ENCODE measurements around the gene ZNF497. TPM values are rescaled to one million over a fixed set of nuclear protein-coding genes. Genes with fewer than 3 reads are reported as not detected.
A peak's percentile ranks its signal among the peaks of the same experiment; 100 is the strongest.

Gene ZNF497
- total and polyA plus RNA-seq, 4 donors: 0.60 to 4.4 (median 1.3) TPM

DNA sequence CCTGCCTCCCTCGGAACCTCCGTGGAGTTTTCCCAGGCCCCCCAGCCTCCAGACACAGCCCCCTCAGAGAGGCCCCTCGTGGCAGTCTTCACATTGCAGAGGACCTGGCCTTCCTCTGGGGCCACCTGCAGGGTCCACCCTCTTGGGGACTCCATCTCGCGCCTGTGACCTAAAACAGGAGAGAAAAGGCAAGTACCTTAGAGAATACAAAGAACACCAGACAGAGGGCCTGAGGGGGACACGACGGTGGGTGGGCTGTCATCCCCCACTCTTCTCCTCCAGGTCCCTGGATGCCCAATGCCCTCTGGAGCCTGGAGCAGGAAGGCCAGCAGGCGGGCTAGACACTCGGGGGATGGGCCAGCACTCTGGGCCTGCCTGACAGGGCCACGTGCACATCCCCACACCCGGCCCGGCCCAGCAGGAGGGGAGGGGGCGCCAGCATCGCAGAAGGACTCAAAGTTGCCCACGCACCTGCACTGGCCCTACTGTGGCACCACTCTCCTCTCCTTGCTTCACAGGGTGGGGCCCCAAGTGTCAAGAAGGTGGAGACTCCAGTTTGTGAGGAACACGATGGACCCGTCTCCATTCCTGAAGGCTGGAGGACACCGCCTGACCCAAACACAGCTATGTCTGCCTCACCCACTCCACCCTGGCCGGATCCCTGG lies 4.9 kb downstream of the ZNF497 start (continued):
- no peak for TF ChIP-seq TAF1 (conservative IDR thresholded peaks at IDR 0.05)
- no peak for TF ChIP-seq HNF4A (conservative IDR thresholded peaks at IDR 0.05)
- no peak for TF ChIP-seq MAX (IDR thresholded peaks at IDR 0.05)
- TF ChIP-seq SP1 (IDR thresholded peaks at IDR 0.05): no peak
- TF ChIP-seq RAD21 (IDR thresholded peaks at IDR 0.05): no peak
- TF ChIP-seq GABPA (IDR thresholded peaks at IDR 0.05 in 1 of 2, conservative IDR thresholded peaks at IDR 0.05 in 1 of 2): no peak
- no peak for TF ChIP-seq FOXA1 (IDR thresholded peaks at IDR 0.05)
- no peak for TF ChIP-seq EGR1 (IDR thresholded peaks at IDR 0.05; ENCODE audit: low read depth in 2 of 2)
- no peak for TF ChIP-seq HNF4G (IDR thresholded peaks at IDR 0.05)
- TF ChIP-seq YY1 (IDR thresholded peaks at IDR 0.05): no peak

DNA sequence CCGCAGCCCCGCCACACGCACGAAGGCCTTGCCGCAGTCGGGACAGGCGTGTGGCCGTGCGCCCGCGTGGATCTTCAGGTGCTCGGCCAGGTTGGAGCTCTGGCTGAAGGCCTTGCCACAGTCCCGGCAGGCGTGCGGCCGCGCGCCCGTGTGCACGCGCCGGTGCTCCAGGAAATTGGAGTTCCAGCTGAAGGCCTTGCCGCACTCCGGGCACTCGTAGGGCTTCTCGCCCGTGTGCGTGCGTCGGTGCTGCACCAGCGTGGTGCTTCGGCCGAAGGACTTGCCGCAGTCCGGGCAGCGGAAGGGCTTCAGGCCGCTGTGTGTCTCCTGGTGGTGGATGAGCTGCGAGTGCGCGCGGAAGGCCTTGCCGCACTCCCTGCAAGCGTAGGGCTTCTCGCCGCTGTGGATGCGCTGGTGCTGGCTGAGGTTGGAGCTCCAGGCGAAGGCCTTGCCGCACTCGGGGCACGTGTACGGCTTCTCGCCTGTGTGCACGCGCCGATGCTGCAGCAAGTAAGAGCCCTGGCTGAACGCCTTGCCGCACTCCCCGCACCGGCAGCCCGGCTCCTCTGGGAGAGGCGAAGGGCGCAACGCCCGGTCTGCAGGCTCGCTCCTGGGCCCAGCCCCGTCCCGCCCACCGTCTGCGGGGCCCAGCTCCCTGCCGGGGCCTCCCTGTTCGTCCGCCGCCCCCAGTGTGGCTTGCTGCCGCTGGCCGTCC lies 5.6 kb downstream of the ZNF497 start:
- Histone ChIP-seq H3K9ac (ENCODE audit: low read depth in 1 of 2, low read length in 2 of 2) (no peak overlapping the region), H3K27ac (ENCODE audit: low read depth in 1 of 2, low read length in 2 of 2) (no peak overlapping the region), H3K4me3 (ENCODE audit: low read depth in 1 of 3, low read length in 3 of 3) (peak overlapping the region in 1 of 3 donors; percentile 13), H3K9me3 (ENCODE audit: control insufficient read depth in 4 of 4, low read length in 3 of 4) (no peaks in the 10 kb centered on the region), H3K27me3 (ENCODE audit: control insufficient read depth in 4 of 4, insufficient read depth in 4 of 4, low read length in 3 of 4) (no peaks in the 10 kb centered on the region), H3K36me3 (ENCODE audit: control insufficient read depth in 4 of 4, insufficient read depth in 3 of 4, low read depth in 1 of 4, low read length in 3 of 4) (no peaks in the 10 kb centered on the region), H3K4me1 (ENCODE audit: control insufficient read depth in 4 of 4, insufficient read depth in 4 of 4, low read length in 3 of 4) (peaks cover 20 to 54% (median 40%) of the 10 kb centered on the region in 4 donors)
- TF ChIP-seq, protein P1, sequence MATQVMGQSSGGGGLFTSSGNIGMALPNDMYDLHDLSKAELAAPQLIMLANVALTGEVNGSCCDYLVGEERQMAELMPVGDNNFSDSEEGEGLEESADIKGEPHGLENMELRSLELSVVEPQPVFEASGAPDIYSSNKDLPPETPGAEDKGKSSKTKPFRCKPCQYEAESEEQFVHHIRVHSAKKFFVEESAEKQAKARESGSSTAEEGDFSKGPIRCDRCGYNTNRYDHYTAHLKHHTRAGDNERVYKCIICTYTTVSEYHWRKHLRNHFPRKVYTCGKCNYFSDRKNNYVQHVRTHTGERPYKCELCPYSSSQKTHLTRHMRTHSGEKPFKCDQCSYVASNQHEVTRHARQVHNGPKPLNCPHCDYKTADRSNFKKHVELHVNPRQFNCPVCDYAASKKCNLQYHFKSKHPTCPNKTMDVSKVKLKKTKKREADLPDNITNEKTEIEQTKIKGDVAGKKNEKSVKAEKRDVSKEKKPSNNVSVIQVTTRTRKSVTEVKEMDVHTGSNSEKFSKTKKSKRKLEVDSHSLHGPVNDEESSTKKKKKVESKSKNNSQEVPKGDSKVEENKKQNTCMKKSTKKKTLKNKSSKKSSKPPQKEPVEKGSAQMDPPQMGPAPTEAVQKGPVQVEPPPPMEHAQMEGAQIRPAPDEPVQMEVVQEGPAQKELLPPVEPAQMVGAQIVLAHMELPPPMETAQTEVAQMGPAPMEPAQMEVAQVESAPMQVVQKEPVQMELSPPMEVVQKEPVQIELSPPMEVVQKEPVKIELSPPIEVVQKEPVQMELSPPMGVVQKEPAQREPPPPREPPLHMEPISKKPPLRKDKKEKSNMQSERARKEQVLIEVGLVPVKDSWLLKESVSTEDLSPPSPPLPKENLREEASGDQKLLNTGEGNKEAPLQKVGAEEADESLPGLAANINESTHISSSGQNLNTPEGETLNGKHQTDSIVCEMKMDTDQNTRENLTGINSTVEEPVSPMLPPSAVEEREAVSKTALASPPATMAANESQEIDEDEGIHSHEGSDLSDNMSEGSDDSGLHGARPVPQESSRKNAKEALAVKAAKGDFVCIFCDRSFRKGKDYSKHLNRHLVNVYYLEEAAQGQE (IDR thresholded peaks at IDR 0.05): no peak
- no peak for TF ChIP-seq CTCF (IDR thresholded peaks at IDR 0.05; ENCODE audit: low read depth, low read length, missing input control)
- TF ChIP-seq RAD21 (IDR thresholded peaks at IDR 0.05): no peak
- TF ChIP-seq FOXA1 (IDR thresholded peaks at IDR 0.05): no peak
- no peak for TF ChIP-seq YY1 (IDR thresholded peaks at IDR 0.05)
- TF ChIP-seq JUND (IDR thresholded peaks at IDR 0.05): no peak
- TF ChIP-seq EGR1 (IDR thresholded peaks at IDR 0.05; ENCODE audit: low read depth in 2 of 2): no peak
- 68% methylated on average over 75 of the region's 75 CpGs for WGBS
- no peak for DNase-seq (ENCODE audit: low spot score)

All from liver (tissue), 9 donors.